WERI-Rb-1 (cell line): ENCODE results near the gene MARS1.

Experiments
- DNase-seq: peaks from one replicate; pipeline ENCODE4 v3.0.0-alpha.2; 2020
- H3K27ac ChIP-seq: fragments of 250-450 bp; sonication (Bioruptor Pico); 2 replicates; pipeline ENCODE4 v1.5.1; 2020; ENCODE audit warnings: mild to moderate bottlenecking, moderate library complexity
- H3K27me3 ChIP-seq: fragments of 250-450 bp; sonication (Bioruptor Pico); 2 replicates; pipeline ENCODE4 v1.5.1; 2021; ENCODE audit warnings: mild to moderate bottlenecking, low read depth, moderate library complexity; ENCODE audit not compliant: insufficient read depth, severe bottlenecking
- H3K36me3 ChIP-seq: fragments of 250-450 bp; sonication (Bioruptor Pico); 2 replicates; pipeline ENCODE4 v1.5.1; 2020; ENCODE audit warnings: mild to moderate bottlenecking, moderate library complexity
- H3K4me3 ChIP-seq: 2 replicates; pipeline ENCODE4 v1.5.1; 2011; ENCODE audit warnings: low read depth, mild to moderate bottlenecking, control low read depth, low read length
- H3K9me3 ChIP-seq: fragments of 250-450 bp; sonication (Bioruptor Pico); 2 replicates; pipeline ENCODE4 v1.5.1; 2021; ENCODE audit warnings: mild to moderate bottlenecking, moderate library complexity; ENCODE audit not compliant: severe bottlenecking
- TF ChIP-seq, protein P1 (sequence below): IDR thresholded peaks from 2 replicates; pipeline ENCODE4 v1.5.1; 2011; ENCODE audit warnings: low read depth, mild to moderate bottlenecking, control low read depth, inconsistent platforms, low read length

MARS1 gene

DNA sequence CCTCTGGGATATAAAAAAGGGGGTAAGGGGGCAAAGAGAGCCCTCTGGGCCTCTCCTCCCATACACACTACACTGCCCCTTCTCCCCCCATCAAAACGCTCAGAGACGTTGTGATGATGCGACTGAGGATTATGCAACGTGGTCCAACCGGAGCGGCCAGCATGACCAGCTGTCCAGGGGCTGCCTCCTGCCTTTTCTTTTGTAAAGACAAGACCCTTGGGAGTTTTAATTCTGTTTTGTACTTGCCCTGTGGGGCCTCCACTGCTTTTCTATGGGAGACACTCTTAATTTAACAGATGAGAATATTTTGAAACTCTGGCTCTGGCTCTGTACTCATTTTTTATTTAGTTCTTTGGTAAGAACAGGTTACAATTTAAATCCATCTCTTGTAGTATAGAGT is 42.0 kb downstream of the MARS1 start:
- Histone ChIP-seq H3K36me3 (peaks cover 92% of the 10 kb centered on the region), H3K27me3 (no peaks in the 10 kb centered on the region), H3K4me3 (no peak overlapping the region), H3K27ac (peak overlapping the region; percentile 27), H3K9me3 (no peaks in the 10 kb centered on the region)
- peak; percentile 44 for DNase-seq
- TF ChIP-seq, protein P1, sequence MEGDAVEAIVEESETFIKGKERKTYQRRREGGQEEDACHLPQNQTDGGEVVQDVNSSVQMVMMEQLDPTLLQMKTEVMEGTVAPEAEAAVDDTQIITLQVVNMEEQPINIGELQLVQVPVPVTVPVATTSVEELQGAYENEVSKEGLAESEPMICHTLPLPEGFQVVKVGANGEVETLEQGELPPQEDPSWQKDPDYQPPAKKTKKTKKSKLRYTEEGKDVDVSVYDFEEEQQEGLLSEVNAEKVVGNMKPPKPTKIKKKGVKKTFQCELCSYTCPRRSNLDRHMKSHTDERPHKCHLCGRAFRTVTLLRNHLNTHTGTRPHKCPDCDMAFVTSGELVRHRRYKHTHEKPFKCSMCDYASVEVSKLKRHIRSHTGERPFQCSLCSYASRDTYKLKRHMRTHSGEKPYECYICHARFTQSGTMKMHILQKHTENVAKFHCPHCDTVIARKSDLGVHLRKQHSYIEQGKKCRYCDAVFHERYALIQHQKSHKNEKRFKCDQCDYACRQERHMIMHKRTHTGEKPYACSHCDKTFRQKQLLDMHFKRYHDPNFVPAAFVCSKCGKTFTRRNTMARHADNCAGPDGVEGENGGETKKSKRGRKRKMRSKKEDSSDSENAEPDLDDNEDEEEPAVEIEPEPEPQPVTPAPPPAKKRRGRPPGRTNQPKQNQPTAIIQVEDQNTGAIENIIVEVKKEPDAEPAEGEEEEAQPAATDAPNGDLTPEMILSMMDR, result no peak

DNA sequence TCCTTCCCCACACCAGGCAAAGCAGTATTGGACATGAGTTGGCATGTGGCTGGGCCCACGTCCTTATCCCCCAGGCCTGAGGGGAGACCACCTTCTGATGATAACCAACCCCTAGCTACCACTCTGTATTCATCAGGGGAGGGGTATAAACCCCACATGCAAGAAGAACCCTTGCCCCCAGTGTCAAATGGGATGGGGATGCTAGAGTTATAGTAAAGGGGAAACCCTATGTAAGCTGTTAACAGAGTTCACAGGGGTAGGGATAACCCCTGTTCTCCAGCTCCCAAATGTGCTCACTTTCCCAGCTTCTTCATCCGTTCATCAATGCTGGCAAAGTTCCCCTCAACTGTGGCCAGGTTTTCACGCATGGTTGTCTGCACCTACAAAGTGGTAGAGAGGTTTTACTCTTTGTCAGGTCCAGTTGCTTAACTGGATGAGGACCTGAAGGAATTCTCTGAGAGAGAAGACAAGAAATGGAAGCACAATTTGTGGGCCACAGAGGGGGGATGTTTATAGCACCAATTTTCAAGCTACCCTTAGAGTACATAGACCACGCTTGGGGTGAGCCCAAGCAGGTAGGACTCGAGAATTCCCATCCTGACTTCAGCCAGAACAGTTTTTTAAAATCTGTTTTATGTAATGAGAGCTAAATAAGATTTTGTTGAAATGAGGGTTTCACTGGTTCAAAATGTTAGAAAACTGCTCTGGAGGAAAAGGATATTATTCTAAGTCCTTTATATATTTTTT is 42.7 kb downstream of the MARS1 start:
- H3K4me3 ChIP-seq, result no peak overlapping the region
- TF ChIP-seq, protein P1, result no peak
- H3K27ac ChIP-seq, result peak overlapping the region; percentile 27; the same call in 1 of the 2 replicates
- no peak for DNase-seq
- H3K27me3 ChIP-seq, result no peaks in the 10 kb centered on the region
- H3K9me3 ChIP-seq, result no peaks in the 10 kb centered on the region
- peaks cover 92% of the 10 kb centered on the region for H3K36me3 ChIP-seq

DNA sequence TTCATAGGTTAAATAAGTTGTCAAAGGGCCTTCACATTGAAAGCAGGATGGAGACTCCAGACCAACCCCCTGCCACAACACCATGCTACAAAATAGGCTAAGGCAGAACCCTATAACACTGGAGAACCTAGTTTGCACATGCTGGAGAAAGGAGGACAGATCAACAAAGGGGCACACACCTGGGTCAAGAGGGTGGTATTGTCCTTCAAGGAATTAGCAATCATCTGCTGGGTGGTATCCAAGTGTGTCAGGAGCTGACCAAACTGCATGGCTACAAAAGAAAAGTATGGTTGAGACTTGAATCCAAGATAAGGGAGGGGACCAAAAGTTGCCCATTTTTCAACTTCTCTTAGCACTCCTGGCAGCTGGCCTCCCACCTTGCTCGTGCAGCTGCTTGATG is 44.0 kb downstream of the MARS1 start:
- Histone ChIP-seq H3K27me3 (no peaks in the 10 kb centered on the region), H3K4me3 (no peak overlapping the region), H3K36me3 (peaks cover 91% of the 10 kb centered on the region), H3K9me3 (no peaks in the 10 kb centered on the region), H3K27ac (no peak overlapping the region; the same call in none of the 2 replicates)
- DNase-seq, result no peak
- TF ChIP-seq, protein P1, result no peak

DNA sequence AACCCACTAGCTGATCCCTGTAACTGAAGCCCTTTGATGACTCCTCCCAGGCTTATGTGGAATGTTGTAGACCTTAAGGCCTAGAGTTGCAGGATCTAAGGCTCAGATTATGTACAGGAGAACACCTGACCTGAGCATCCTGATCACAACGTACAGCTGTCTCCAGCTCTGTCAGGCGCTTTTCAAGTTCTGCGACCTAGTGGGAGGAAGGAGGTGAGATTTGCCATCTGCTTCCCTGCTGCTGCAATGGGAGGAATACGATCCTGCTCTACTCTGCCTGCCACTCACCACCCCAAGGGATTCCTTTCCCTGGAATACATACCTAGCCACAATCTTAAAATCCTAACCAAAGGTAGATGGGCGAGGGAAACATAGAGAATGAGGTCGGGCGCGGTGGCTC is 45.2 kb downstream of the MARS1 start:
- peaks cover 90% of the 10 kb centered on the region for H3K36me3 ChIP-seq
- TF ChIP-seq, protein P1, result no peak

DNA sequence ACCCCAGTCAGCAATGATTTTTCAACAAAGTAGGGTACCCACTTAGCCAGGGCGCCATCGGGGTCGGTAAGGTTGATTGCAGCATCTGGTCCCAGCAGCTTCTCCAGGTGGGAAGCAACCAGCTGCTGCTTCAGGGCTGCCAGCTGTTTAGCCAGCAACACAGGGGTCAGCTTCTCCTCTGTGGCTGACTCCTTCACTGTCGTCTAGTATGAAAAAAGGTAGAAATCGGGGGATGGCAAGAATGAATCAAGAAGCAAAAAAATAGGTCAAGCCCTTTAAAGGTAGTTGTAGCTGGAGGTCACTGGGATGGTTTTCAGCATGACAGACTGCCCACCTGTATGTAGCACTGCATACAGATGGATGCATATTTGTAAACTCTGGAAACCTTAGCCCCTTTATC is 46.4 kb downstream of the MARS1 start:
- H3K27me3 ChIP-seq, result no peaks in the 10 kb centered on the region
- H3K36me3 ChIP-seq, result peaks cover 88% of the 10 kb centered on the region
- DNase-seq, result no peak
- no peak overlapping the region for H3K4me3 ChIP-seq
- TF ChIP-seq, protein P1, result no peak
- no peak overlapping the region; the same call in 1 of the 2 replicates for H3K27ac ChIP-seq
- H3K9me3 ChIP-seq, result no peaks in the 10 kb centered on the region

More for the DNA sequence above, 45.2 kb downstream of the MARS1 start:
- DNase-seq, result peak; percentile 58
- no peaks in the 10 kb centered on the region for H3K9me3 ChIP-seq
- peak overlapping the region; percentile 45 for H3K27ac ChIP-seq
- H3K27me3 ChIP-seq, result no peaks in the 10 kb centered on the region
- no peak overlapping the region for H3K4me3 ChIP-seq
